Right lobe of liver (tissue), 4 donors: ENCODE measurements around the gene RACK1.
"Not testable (repeated sequence)": the region's sequence is repeated elsewhere in the genome, so short reads cannot be mapped to it uniquely, and the experiment has no call there.

Experiments used
- POLR2A ChIP-seq: fragments of 450-650 bp; IDR thresholded peaks from one replicate; pipeline ENCODE4 v1.6.1; 2017; ENCODE audit warnings: antibody characterized with exemption, mild to moderate bottlenecking
- TF ChIP-seq, protein P1 (sequence below), 4 donors: fragments of 200-600 bp in 3 of 4; fragments of 450-650 bp in 1 of 4; IDR thresholded peaks; one replicate each; pipeline versions ENCODE4 v1.5.1 to v1.8.0; 2016 to 2022; ENCODE audit warnings: antibody characterized with exemption in 4 of 4, mild to moderate bottlenecking in 2 of 4
- donor health status: DM: no; HTN: no; CAD: no.
- donor health status: DM: no; HTN: no; CAD: no.
- donor health status: DM: no; HTN: yes; CAD: no.

DNA sequence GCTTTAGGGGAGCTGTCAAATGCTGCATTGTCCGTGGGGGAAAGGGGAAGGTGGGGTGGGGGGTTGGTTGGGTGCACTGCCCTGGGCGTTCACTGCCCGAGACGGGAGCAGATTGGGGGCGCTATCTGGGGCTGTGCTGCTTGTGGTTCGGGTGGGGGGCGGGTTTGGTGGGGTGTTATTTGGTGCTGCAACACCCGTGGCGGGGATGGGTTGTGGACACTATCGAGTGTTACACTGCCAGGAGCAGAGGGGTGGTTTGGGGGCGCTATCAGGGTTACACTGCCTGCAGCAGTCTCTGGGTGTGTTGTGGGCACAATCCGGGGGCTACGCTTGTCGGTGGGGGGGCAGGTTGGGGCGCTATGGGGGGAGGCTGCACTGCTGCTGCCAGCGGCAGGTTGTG lies 38.7 kb upstream of the RACK1 start:
- TF ChIP-seq, protein P1, sequence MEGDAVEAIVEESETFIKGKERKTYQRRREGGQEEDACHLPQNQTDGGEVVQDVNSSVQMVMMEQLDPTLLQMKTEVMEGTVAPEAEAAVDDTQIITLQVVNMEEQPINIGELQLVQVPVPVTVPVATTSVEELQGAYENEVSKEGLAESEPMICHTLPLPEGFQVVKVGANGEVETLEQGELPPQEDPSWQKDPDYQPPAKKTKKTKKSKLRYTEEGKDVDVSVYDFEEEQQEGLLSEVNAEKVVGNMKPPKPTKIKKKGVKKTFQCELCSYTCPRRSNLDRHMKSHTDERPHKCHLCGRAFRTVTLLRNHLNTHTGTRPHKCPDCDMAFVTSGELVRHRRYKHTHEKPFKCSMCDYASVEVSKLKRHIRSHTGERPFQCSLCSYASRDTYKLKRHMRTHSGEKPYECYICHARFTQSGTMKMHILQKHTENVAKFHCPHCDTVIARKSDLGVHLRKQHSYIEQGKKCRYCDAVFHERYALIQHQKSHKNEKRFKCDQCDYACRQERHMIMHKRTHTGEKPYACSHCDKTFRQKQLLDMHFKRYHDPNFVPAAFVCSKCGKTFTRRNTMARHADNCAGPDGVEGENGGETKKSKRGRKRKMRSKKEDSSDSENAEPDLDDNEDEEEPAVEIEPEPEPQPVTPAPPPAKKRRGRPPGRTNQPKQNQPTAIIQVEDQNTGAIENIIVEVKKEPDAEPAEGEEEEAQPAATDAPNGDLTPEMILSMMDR (IDR thresholded peaks at IDR 0.05): not testable (repeated sequence)
- TF ChIP-seq POLR2A: not testable (repeated sequence)
